IMR-90 (cell line): ENCODE data around the gene ZNF318. TPM values are rescaled to one million over a fixed set of nuclear protein-coding genes. Genes with fewer than 3 reads are reported as not detected.

Experiments
- ATAC-seq: fragments of 200-7000 bp; cut with Tn5 transposase; 2 replicates; pipeline ENCODE4 v1.9.1; 2020; ENCODE audit warnings: low read depth, mild to moderate bottlenecking, moderate library complexity
- BruUV-seq: library from RNA; stranded (reverse); fragments of 400-500 nt; replicated peaks from 2 replicates; lab custom pipeline; 2021; lab: Mats Ljungman, UMichigan
- CTCF ChIA-PET: fragments of 300-600 bp; formaldehyde crosslinking; extraction: SDS; loops from one replicate; lab custom pipeline; 2021; ENCODE audit warnings: antibody characterized with exemption; lab: Yijun Ruan, JAX
- POLR2A ChIA-PET: fragments of 300-600 bp; sonication (Branson Sonifier 250); formaldehyde crosslinking; loops from one replicate; lab custom pipeline; 2022; ENCODE audit warnings: antibody characterized with exemption; ENCODE audit not compliant: unreplicated experiment; lab: Charles Lee
- DNase-seq: peaks from one replicate; pipeline ENCODE4 v3.0.0; 2013
- H2AFZ ChIP-seq: replicated peaks from 2 replicates; pipeline ENCODE3; 2013; ENCODE audit warnings: low read length, mild to moderate bottlenecking; ENCODE audit not compliant: poor library complexity
- H2AK5ac ChIP-seq: 2 replicates; pipeline ENCODE4 v1.6.1; 2013; ENCODE audit warnings: low read depth, low read length, inconsistent platforms
- H2AK9ac ChIP-seq: replicated peaks from 2 replicates; pipeline ENCODE3; 2013; ENCODE audit warnings: mild to moderate bottlenecking, low read depth, low read length, moderate library complexity; ENCODE audit not compliant: poor library complexity
- H2BK120ac ChIP-seq: 2 replicates; pipeline ENCODE4 v1.6.1; 2013; ENCODE audit warnings: low read depth, low read length, inconsistent platforms
- H2BK15ac ChIP-seq: 3 replicates; pipeline ENCODE4 v1.6.1; 2013; ENCODE audit warnings: low read depth, low read length, inconsistent platforms
- H2BK20ac ChIP-seq: 2 replicates; pipeline ENCODE4 v1.6.1; 2013; ENCODE audit warnings: low read depth, mild to moderate bottlenecking, inconsistent platforms, low read length, moderate library complexity
- H2BK5ac ChIP-seq: 2 replicates; pipeline ENCODE4 v1.6.1; 2013; ENCODE audit warnings: mild to moderate bottlenecking, low read depth, low read length, inconsistent platforms; ENCODE audit not compliant: poor library complexity, severe bottlenecking
- H3K14ac ChIP-seq: replicated peaks from 2 replicates; pipeline ENCODE4 v1.6.1; 2013; ENCODE audit warnings: low read depth, low read length, inconsistent platforms
- H3K18ac ChIP-seq: 2 replicates; pipeline ENCODE4 v1.6.1; 2013; ENCODE audit warnings: low read depth, low read length, control low read depth
- H3K23ac ChIP-seq: 2 replicates; pipeline ENCODE4 v1.6.1; 2013; ENCODE audit warnings: low read depth, low read length, inconsistent platforms
- H3K27ac ChIP-seq: 2 replicates; pipeline ENCODE4 v1.5.1; 2013; ENCODE audit warnings: mild to moderate bottlenecking, control low read depth, low read length; ENCODE audit not compliant: insufficient read depth
- H3K27me3 ChIP-seq: 2 replicates; pipeline ENCODE4 v1.6.1; 2013; ENCODE audit warnings: low read length; ENCODE audit not compliant: control insufficient read depth, insufficient read depth
- H3K36me3 ChIP-seq: 2 replicates; pipeline ENCODE4 v1.6.1; 2013; ENCODE audit warnings: low read length, mixed read lengths; ENCODE audit not compliant: control insufficient read depth, insufficient read depth
- H3K4ac ChIP-seq: 2 replicates; pipeline ENCODE4 v1.6.1; 2013; ENCODE audit warnings: low read depth, low read length, inconsistent platforms
- H3K4me1 ChIP-seq: 2 replicates; pipeline ENCODE4 v1.6.1; 2013; ENCODE audit warnings: low read length, mixed read lengths; ENCODE audit not compliant: control insufficient read depth, insufficient read depth
- H3K4me2 ChIP-seq: 2 replicates; pipeline ENCODE4 v1.6.1; 2013; ENCODE audit warnings: low read depth, mild to moderate bottlenecking, control low read depth, low read length, moderate library complexity
- H3K4me3 ChIP-seq: 2 replicates; pipeline ENCODE4 v1.5.1; 2013; ENCODE audit warnings: low read depth, mild to moderate bottlenecking, control low read depth, low read length, moderate library complexity; ENCODE audit not compliant: insufficient read depth
- H3K56ac ChIP-seq: 2 replicates; pipeline ENCODE4 v1.6.1; 2013; ENCODE audit warnings: low read length, inconsistent platforms; ENCODE audit not compliant: insufficient read depth; ENCODE audit errors: extremely low read depth
- H3K79me1 ChIP-seq, 2 experiments: 2 replicates each; pipeline ENCODE4 v1.6.1; 2013; ENCODE audit warnings: low read length in 2 of 2, inconsistent platforms in 1 of 2, low read depth in 1 of 2
- H3K9ac ChIP-seq: 2 replicates; pipeline ENCODE4 v1.6.1; 2013; ENCODE audit warnings: low read depth, low read length, control low read depth
- H3K9me1 ChIP-seq: 2 replicates; pipeline ENCODE4 v1.6.1; 2013; ENCODE audit warnings: low read length, inconsistent platforms; ENCODE audit not compliant: insufficient read depth
- H3K9me3 ChIP-seq: 2 replicates; pipeline ENCODE4 v1.6.1; 2013; ENCODE audit warnings: low read length; ENCODE audit not compliant: control insufficient read depth, insufficient read depth
- H4K20me1 ChIP-seq: 2 replicates; pipeline ENCODE4 v1.6.1; 2013; ENCODE audit warnings: low read length, inconsistent platforms; ENCODE audit not compliant: insufficient read depth
- H4K5ac ChIP-seq: 2 replicates; pipeline ENCODE4 v1.6.1; 2013; ENCODE audit warnings: mild to moderate bottlenecking, low read depth, low read length, control low read depth
- H4K8ac ChIP-seq, 2 experiments: 2 replicates each; pipeline ENCODE4 v1.6.1; 2013; ENCODE audit warnings: low read depth in 2 of 2, low read length in 2 of 2, control low read depth in 1 of 2, inconsistent platforms in 1 of 2
- H4K91ac ChIP-seq: 2 replicates; pipeline ENCODE4 v1.6.1; 2013; ENCODE audit warnings: low read depth, low read length, inconsistent platforms; ENCODE audit not compliant: insufficient read depth
- MAZ ChIP-seq: IDR thresholded peaks from 2 replicates; pipeline ENCODE4 v1.6.1; 2012; ENCODE audit warnings: low read depth, mild to moderate bottlenecking, low read length, improper control_type of control experiment, moderate library complexity, borderline replicate concordance
- RCOR1 ChIP-seq: IDR thresholded peaks from 2 replicates; pipeline ENCODE4 v1.6.1; 2012; ENCODE audit warnings: mild to moderate bottlenecking, low read length, improper control_type of control experiment; ENCODE audit not compliant: insufficient replicate concordance
- SMC3 ChIP-seq: fragments of 150-350 bp; IDR thresholded peaks from 2 replicates; pipeline ENCODE4 v1.6.1; 2016; ENCODE audit warnings: low read depth, mild to moderate bottlenecking, antibody characterized with exemption, low read length, moderate library complexity
- WGBS, 2 experiments: methylation state at CpG; one replicate each; pipeline versions ENCODE4 v1.1.5 to v1.1.7; 2013; ENCODE audit warnings: missing lambda C conversion rate in 2 of 2; ENCODE audit not compliant: insufficient read length in 1 of 2; ENCODE audit errors: extremely low coverage in 2 of 2; 5-methylcytosine and 5-hydroxymethylcytosine counted together
- dilution Hi-C: fragments of 300-500 bp; cut with HindIII; formaldehyde crosslinking; loops from one replicate; pipeline ENCODE4 v1.14.3; 2018; ENCODE audit warnings: low sequenced_read_pairs; ENCODE audit not compliant: unreplicated experiment
- in situ Hi-C: fragments of 300-500 bp; cut with MboI; formaldehyde crosslinking; loops from 3 replicates; pipeline ENCODE4 v1.14.3; 2019; ENCODE audit warnings: low sequenced_read_pairs, inconsistent platforms, mixed read lengths
- intact Hi-C: fragments of 100-400 bp; cut with micrococcal nuclease; formaldehyde crosslinking; loops from 2 replicates; pipeline ENCODE4 v1.10.0; 2022
- polyA plus RNA-seq, 3 experiments: library from polyadenylated mRNA; depleted of rRNA; stranded (reverse); fragments of >200 nt; gene quantifications; 2 replicates each; pipeline ENCODE4 v1.2.3, GENCODE V29; 2012; ENCODE audit warnings: low replicate concordance in 1 of 3
- total RNA-seq: library from RNA; depleted of rRNA; stranded (reverse); fragments of >200 nt; gene quantifications from 2 replicates; pipeline ENCODE4 v1.2.3, GENCODE V29; 2012
- TF ChIP-seq, protein P1 (sequence below): fragments of 150-350 bp; IDR thresholded peaks from 2 replicates; pipeline ENCODE4 v1.6.1; 2016; ENCODE audit warnings: low read depth, mild to moderate bottlenecking, low read length, moderate library complexity, borderline replicate concordance

The ZNF318 gene
- total and polyA plus RNA-seq, 2 of the 4 experiments (the other 2 are of a cell fraction), result 5.7 to 6.6 TPM

DNA sequence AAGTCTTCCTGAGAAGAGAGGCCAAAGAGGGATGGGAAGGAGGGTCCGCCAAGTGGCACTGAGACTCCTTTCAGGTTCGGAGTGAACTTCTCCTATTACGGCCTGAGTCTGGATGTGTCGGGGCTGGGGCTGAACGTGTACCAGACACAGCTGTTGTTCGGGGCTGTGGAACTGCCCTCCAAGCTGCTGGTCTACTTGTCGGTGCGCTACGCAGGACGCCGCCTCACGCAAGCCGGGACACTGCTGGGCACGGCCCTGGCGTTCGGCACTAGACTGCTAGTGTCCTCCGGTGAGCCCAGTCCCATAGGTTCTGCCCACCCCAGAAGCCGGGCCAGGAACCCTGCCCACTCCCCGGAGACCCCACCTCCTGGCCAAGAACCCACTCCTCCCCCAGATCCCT, 67.3 kb downstream of the ZNF318 start:
- H3K9me1 ChIP-seq, result no peaks in the 10 kb centered on the region
- H3K4me3 ChIP-seq, result no peak overlapping the region
- H3K27me3 ChIP-seq, result peaks cover 61% of the 10 kb centered on the region
- no peaks in the 10 kb centered on the region for H3K4me1 ChIP-seq
- no peak overlapping the region for H4K8ac ChIP-seq
- no peak overlapping the region for H4K91ac ChIP-seq
- no peak overlapping the region for H2BK5ac ChIP-seq
- H2BK20ac ChIP-seq, result no peak overlapping the region
- DNase-seq, result no peak
- BruUV-seq, result no TSS peak
- H3K36me3 ChIP-seq, result no peaks in the 10 kb centered on the region
- H3K23ac ChIP-seq, result no peak overlapping the region
- no peak overlapping the region for H3K18ac ChIP-seq
- H2AK9ac ChIP-seq, result no peak overlapping the region
- dilution Hi-C loops (no loop called here), in situ Hi-C loops (no loop called here), intact Hi-C loops (no loop called here)
- H2BK120ac ChIP-seq, result no peak overlapping the region
- H4K20me1 ChIP-seq, result no peaks in the 10 kb centered on the region; the same call in 1 of the 2 replicates
- H3K56ac ChIP-seq, result no peak overlapping the region
- H3K4me2 ChIP-seq, result no peak overlapping the region
- ATAC-seq, result no peak
- POLR2A ChIA-PET, result no interaction called here
- H2AFZ ChIP-seq, result no peak overlapping the region
- H2AK5ac ChIP-seq, result no peak overlapping the region
- no peaks in the 10 kb centered on the region for H3K79me1 ChIP-seq
- CTCF ChIA-PET, result no interaction called here
- WGBS, 2 experiments, result 78% methylated on average over 15 of the region's 19 CpGs; no CpG with 5 or more reads in 1 of the 2 experiments
- no peak overlapping the region for H3K14ac ChIP-seq
- TF ChIP-seq RCOR1 (no peak), MAZ (no peak), SMC3 (no peak)
- TF ChIP-seq, protein P1, sequence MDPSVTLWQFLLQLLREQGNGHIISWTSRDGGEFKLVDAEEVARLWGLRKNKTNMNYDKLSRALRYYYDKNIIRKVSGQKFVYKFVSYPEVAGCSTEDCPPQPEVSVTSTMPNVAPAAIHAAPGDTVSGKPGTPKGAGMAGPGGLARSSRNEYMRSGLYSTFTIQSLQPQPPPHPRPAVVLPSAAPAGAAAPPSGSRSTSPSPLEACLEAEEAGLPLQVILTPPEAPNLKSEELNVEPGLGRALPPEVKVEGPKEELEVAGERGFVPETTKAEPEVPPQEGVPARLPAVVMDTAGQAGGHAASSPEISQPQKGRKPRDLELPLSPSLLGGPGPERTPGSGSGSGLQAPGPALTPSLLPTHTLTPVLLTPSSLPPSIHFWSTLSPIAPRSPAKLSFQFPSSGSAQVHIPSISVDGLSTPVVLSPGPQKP, result no peak
- H3K9ac ChIP-seq, result no peak overlapping the region
- H3K4ac ChIP-seq, result no peak overlapping the region
- no peaks in the 10 kb centered on the region for H3K9me3 ChIP-seq
- H4K5ac ChIP-seq, result no peak overlapping the region
- H2BK15ac ChIP-seq, result no peak overlapping the region
- no peak overlapping the region for H3K27ac ChIP-seq
